GM19467 (cell line): Measurements from ENCODE around the gene LRRC3.

Source experiments
- ATAC-seq: cut with Tn5 transposase; IDR thresholded peaks from one replicate; pipeline ENCODE4 v1.9.1; 2021; ENCODE audit warnings: mild to moderate bottlenecking, moderate library complexity; ENCODE audit not compliant: unreplicated experiment

Gene LRRC3

GRCh38 chr21:44509539-44509938 lies 54.2 kb downstream of the LRRC3 start:
- no peak for ATAC-seq

- no peak for ATAC-seq
These were observed 54.8 kb downstream of the LRRC3 start for GRCh38 chr21:44510109-44510507.

- no peak for ATAC-seq
These were observed 55.4 kb downstream of the LRRC3 start for GRCh38 chr21:44510508-44511218.

GRCh38 chr21:44511219-44511937 lies 56.1 kb downstream of the LRRC3 start:
- no peak for ATAC-seq
